GM21367 (cell line): ENCODE measurements around the gene EXOC1L.

Experiments used
- ATAC-seq: cut with Tn5 transposase; IDR thresholded peaks from one replicate; pipeline ENCODE4 v1.9.1; 2021; ENCODE audit not compliant: unreplicated experiment

Gene EXOC1L, protein sequence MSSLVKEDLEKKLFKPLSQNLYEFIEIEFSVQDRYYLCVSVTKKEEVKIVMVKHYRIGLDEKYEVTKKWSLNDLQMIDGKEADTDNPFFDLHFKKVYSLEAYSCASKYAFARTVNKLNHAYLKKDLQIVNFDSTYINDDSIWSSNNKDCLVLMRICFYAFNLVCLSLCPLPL

GRCh38 chr4:55819634-55820033, at the start of gene EXOC1L:
TSS of gene EXOC1L (plus strand) at chr4:55819790. CDS start at chr4:55820027, 237 bp downstream.
- no peak for ATAC-seq

DNA sequence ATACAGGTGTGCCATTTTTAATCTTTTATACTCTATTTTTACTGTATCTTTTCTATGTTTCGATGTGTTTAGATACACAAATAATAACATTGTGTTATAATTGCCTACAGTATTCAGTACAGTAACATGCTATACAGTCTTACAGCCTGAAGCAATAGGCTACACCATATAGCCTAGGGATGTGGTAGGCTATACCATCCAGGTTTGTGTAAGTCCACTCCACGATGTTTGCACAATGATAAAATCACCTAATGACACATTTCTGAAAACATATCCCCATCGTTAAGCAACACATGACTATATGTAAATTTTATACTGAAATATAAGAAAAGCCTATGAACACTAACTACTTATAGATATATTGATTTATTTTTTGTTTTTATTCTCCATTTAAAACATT, 48.9 kb upstream of the EXOC1L start:
- no peak for ATAC-seq

- no peak for ATAC-seq
Measured at GRCh38 chr4:55781341-55781740, 38.2 kb upstream of the EXOC1L start.

- ATAC-seq: no peak
Measured at GRCh38 chr4:55781812-55782211, 37.8 kb upstream of the EXOC1L start.

GRCh38 chr4:55783584-55783983, 36.0 kb upstream of the EXOC1L start:
- no peak for ATAC-seq

- ATAC-seq: no peak
Measured at GRCh38 chr4:55784747-55785146, 34.8 kb upstream of the EXOC1L start.

GRCh38 chr4:55791666-55792065, 27.9 kb upstream of the EXOC1L start:
- no peak for ATAC-seq

GRCh38 chr4:55793479-55793878, 26.1 kb upstream of the EXOC1L start:
- no peak for ATAC-seq

- no peak for ATAC-seq
Measured at GRCh38 chr4:55794053-55794452, 25.5 kb upstream of the EXOC1L start.

DNA sequence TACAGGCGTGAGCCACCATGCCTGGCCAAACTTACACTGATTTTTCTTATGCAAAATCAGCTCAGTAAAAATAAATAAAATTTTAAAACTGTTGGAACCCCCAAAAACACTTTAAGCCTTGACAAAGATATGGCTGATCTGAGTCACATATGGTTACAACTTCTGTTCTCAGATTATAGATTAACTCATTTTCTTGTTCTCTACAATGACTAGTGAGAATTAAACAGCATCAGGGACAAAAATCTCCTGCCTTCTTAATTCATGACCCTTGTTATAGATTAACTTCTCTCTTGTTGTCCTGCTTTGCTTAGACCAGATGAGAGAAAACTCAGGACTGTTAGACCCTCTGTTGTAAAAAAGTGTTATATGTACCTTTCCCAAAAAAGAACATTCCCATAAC, 24.2 kb upstream of the EXOC1L start:
- no peak for ATAC-seq

DNA sequence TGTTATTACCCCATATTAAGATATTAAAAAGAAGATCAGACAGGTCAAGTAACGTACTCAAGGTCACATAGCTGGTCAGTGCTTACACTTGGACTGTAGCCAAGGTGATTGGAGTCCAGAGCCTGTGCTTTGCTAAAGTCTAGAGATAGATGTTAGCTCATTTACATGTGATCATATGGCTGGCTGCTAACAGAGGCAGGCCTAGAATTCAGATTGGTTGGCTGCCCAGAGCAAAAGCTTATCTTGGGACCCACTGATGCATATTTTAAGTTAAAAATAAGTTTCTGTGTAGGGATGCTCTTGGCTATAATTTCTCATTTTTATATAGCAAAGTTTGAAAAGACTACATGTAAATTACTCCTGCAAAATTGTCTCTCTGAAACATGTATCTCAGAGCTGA, 18.1 kb upstream of the EXOC1L start:
- ATAC-seq: no peak

DNA sequence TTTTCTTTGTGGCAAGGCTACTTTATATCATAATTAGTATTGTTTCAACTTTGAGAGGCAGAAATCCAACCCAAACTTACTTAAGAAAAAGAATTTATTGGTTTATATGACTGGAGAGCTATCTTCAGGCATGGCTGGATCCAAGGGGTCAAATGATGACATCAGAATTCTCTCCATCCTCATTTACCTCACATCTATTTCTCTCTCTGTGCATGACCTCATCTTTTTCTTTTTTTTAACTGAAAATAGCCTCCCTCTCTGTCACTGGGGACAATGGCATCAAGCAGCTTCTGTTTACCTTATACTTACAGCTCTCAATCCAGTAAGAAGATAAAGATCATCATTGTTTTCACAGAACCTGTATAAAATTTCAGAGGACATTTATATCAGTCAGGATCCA, 12.0 kb upstream of the EXOC1L start:
- no peak for ATAC-seq

DNA sequence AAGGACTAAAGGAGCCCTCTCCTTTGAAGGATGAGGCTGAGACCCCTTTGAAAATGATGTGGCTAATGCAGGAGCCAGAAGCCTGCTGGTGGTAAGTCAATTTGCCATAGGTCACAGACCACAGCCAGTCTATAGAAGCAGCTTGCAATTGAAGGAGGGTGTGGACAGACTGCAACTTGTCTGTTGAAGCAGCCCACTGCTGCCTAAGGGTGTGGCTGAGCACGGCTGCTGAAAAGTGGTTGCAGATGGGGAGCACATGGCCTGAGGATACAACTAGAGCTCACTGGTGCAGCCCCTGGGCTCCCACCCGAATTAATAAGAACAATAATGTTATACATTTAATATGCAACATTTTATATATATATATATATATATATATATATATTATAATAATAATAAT, 11.4 kb upstream of the EXOC1L start:
- no peak for ATAC-seq

DNA sequence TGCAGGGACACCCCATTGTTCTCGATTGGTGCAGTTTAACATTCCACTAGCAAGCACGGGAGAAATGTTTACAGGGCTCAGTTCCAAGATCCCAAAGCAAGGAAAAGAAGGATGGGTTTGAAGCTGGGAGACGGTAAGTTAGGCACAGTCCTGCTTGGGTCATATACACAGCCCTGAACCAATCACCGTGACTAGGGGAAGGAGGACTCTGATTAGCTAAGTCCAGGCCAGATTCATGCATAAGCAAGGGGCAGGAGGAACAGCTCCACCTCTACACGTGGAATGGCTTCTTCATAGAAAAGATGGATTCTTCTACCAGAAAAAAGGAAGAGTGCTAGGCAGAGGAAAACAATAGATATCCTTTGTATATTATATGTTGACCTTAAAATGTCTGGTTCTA, 11.0 kb upstream of the EXOC1L start:
- ATAC-seq: no peak

GRCh38 chr4:55817691-55818090, 1.9 kb upstream of the EXOC1L start:
- ATAC-seq: no peak

GRCh38 chr4:55820279-55820678, 689 bp downstream of the EXOC1L start:
- no peak for ATAC-seq

- no peak for ATAC-seq
Measured at GRCh38 chr4:55822329-55822728, 2.7 kb downstream of the EXOC1L start.

- ATAC-seq: no peak
Measured at GRCh38 chr4:55824865-55825264, 5.3 kb downstream of the EXOC1L start.

DNA sequence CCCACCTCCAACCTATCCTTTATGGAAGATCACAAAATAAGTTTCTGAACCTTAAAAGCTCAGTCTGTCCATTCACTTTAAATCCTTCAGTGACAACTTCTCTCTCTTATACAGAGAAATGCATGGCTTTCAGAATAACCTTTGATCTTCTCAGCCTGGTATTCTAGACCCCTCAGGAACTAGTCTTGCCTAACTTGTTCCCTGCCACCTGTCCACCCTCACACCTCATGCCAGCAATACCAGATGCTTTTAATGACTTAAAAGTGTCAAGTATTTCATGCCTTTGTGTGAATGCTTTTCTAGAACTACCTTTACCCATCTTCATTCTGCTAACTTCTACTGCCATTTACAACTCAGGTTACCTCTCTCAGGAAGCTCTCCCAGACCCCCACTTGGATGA, 7.4 kb downstream of the EXOC1L start:
- ATAC-seq: no peak

GRCh38 chr4:55827582-55827981, 8.0 kb downstream of the EXOC1L start:
- ATAC-seq: no peak

GRCh38 chr4:55830048-55830447, 10.5 kb downstream of the EXOC1L start:
- no peak for ATAC-seq

- ATAC-seq: no peak
Measured at GRCh38 chr4:55830716-55831115, 11.1 kb downstream of the EXOC1L start.

- no peak for ATAC-seq
Measured at GRCh38 chr4:55834086-55834795, 14.7 kb downstream of the EXOC1L start.
